HG03066 (cell line): ENCODE measurements around the gene DAW1.

ENCODE experiments used
- ATAC-seq: cut with Tn5 transposase; IDR thresholded peaks from one replicate; pipeline ENCODE4 v1.9.1; 2021; ENCODE audit warnings: low read depth; ENCODE audit not compliant: unreplicated experiment

Gene DAW1

DNA sequence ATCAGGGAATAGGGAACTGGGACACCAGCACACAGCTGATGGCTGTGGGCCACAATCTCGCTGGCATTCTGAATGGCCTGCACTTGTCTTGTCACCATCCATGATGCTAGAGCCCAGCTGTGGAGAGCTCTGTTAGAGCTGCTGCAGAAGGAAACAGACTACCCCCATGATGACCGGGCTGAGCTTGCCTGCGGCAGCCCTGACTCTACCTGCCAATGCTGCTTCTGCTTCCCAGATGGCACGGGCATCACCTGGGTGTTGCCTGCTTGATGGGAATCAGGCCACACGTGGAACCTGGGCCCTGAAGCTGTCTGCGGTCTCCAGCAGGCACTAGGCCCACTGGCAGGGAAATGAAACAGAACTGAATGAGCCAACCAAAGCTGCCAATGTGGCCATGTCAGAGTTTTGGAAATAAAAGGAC, 11.2 kb upstream of the DAW1 start:
- no peak for ATAC-seq

DNA sequence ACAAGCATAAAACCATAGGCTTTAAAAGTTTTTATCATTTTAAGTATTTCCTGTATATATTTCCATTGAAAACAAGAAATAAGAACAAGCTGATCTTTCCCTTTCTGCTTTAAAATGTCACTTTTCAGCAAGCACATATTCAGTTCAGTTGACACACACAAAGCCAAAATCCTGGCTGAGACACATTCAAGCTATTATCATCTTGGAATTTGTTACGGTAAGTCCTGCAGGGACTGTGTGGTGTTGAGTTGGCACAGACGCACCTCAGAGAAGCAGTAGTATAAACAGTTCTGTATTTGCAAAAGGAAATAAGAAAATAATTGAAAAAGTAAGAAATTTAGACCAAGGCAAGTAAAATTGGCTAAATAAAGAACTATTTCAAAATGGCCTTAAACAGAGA, 10.4 kb upstream of the DAW1 start:
- no peak for ATAC-seq

DNA sequence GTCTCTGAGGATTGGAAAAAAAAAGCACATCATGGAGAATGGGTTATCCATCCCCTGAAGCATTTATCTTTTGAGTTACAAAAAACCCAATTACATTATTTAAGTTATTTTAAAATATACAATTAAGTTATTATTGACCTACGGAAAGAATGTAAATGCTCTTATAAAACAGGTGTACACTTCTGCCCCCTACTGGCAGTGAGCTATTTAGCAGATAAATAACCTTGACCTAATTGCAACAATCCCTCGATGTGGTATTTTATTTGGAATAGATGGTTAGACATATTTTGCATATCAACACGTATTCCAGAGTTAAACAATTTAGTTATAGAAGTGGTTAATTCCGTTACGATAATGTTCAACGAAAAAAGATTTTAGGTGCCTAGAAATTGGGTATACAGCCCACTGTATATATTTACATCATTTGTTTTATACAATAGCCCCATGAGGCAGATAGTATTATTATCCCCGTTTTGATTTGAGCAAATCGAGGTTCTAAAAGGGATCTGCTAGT, 9.1 kb upstream of the DAW1 start:
- peak; percentile 48 for ATAC-seq

DNA sequence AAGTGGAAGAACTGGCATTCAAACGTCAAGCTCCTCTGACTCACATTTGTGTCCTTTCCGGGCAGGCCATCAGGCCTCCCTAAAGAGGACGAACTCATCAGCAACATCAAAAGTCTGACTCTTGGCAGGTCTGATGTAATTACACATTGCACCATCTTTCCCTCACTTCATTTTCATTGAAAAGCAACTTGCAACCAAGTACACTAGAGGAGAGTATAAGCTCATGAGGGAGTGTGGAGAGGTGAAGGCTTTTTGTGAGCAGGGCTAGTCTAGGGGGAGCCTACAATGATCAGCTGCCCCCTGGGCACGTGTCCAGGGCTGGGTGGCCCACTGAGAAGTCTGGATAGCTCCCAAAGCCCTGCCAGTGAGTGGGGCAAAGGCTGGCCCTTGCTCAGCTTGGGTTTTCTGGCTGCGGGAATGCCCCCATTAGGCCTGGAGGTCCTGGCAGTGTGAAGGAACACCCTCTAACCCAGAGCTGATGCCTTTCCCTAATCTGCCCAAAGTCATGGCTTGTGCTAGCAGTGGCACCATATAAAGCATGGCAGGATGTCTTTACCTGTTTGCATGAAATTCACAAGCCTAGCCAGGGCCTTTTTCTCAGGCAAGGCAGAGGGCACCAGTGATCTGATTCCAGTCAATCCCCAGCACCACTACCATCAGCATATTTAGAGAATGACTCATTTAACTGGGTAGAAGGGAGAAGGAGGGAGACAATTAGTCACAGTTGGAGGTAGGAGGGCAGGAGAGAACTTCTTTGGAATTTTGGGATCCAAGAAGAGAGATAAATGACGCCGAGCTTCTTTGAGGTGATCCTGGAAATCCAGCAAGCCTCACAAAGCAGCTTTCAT, 8.5 kb upstream of the DAW1 start:
- ATAC-seq, result no peak

DNA sequence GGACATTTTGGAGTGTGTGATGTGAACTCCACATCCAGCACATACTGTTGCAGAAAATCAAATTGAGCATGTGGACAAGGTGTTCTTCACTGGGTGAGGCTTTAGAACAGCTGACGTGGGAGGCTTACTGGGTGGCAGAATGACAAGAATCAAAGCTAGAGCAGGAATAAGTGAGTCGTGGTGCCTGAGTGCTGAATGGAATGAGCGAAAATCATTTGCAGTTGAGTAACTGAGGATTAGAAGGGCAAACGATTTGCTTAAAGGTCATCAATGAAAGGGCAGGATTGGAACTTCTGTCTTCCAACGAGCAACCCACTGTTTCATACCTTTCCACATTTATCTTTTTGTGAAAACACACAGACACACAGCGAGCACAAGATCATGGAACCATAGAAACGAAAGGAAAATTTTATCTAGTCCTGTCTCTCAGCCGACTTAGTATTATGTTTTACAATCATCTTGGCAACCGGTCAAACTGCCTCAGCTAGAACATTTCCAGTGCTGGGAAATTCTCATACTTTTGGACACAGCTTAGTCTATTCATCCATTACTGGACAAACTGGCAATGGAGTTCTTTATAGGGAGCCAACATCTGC, 7.2 kb upstream of the DAW1 start:
- no peak for ATAC-seq

DNA sequence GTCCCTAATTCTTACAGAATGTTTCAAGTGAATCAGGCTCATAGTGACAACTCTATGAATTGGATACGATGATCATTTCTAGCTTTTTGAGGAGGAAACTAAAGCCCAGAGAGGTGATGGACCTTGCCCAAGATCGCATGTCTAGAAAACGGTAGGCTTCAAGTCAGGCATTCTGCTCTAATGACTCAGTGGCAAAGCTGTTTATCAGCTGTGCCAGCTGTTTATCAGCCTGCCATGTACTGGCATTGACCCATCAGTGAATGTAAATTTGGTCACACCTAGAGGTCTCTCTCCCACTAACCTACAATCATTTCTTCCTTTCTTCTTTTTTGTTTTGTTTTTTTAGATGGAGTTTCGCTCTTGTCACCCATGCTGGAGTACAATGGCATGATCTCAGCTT, 6.1 kb upstream of the DAW1 start:
- no peak for ATAC-seq

DNA sequence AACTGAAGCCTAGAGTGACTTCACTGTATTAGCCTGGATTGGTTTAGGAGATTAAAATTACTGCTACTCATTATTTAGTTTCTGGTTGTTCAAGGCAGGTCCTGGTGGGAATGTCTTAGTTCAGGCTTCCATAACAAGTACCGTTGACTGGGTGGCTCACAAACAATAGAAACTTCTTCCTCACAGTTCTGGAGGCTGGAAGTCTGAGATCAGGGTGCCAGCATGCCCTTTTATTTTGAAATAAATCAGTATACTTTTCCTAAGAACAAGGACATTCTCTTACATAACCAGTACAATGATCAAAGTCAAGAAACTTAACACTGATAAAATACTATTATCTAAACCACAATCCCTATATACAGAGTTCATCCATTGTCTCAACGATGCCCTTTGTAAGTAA, 4.0 kb upstream of the DAW1 start:
- ATAC-seq, result no peak

DNA sequence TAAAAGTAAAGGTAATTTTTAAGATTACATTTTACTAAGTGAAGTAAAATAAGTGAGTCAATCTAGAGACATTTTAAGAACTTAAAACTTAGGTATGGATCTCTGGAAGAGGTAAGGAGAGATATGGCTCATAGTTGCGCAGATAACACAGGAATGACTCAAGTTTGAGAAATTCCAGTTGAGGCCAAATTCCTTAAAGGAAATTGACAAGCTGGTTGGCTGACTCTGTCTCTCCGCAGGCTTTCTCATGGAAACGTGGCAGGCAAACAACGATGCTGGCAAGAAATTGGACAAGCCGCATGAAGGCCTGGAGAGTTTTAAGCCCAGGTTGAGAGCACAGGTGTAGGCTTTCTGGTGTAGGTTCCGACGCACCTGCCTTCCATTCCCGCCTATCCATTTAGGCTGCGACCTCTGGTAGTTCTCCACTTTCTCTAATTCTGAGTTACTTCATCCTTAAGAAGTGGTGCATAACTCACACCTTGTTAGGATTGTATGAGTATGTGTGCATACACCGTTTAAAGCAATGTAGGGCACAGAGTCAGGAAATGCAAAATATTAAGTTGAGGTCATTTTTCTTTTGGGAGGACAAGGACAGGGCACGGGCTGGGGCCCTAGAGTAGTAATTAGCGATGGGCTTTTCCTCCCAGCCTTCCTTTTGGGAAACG, 589 bp upstream of the DAW1 start:
- no peak for ATAC-seq

DNA sequence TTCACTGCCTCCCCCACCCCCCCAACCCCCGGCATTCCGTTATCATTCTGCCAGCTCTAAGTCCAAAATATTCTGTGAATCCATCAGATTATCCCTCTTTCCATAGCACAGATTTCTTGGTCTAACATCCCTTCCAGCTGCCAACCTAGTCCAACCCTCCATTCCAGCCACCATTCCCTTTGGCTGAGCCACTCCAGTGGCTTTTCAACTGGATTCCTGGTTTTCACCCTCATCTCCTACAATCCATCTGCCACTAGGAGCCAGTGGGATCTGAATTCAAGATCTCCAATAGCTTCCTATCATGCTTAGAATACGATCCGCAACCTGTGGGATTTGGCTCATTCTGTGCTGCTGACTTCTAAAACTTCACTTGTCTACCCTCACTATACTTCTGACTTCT, 1.2 kb downstream of the DAW1 start:
- no peak for ATAC-seq

DNA sequence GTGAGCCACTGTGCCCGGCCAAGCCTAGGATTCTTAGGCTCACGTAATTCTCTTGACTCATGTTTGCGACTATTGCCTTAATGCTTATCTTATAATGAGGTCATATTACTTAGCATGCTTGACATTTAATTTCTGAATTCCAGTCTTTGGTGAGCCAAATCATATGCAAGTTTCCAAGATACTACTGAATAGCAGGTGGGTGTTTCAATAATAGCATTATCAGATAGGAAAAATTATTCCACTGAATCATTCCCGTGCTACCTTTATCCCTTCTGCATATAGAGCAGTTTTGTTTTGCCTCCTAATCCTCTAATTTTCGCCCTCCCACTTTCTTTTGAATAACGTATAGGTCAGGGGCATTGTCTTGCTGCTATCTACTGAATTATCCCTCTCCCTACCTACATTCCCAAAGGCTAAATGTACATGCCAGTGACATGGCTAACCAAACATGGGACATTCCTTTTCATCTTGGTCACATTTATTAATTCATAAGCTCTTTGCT, 4.9 kb downstream of the DAW1 start:
- no peak for ATAC-seq

DNA sequence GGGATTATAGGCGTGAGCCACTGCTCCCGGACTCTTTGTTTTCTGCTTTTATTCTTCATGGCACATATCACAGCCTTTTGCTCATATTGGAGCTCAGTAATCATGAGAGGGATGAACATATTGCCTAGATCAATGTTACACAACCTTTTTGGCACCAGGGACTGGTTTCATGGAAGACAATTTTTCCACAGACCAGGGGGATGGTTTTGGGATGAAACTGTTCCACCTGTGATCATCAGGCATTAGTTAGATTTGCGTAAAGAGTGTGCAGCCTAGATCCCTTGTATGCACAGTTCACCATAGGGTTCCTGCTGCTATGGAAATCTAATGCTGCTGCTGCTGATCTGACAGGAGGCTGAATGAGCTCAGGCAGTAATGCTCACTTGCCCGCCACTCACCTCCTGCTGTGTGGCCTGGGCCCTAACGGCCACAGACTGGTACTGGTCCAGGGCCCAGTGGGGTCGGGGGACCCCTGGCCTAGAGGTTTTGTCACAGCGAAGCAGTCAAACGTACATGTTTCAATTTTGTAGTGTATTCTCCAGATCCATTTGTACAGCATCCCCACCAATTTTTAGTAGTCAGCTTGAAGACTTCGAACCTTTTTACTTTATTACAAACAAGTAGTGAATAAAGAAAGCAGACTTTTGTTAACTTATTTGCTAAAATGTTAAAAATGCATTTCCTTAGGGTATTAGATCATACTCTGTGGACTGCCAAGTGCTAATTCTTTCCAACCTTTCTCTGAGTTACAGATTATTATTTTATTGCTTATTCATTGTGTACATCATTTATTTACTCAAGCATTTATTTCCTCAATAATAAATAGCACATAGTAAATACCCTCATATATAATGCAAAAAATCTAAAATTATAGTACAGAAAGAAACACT, 6.2 kb downstream of the DAW1 start:
- no peak for ATAC-seq

DNA sequence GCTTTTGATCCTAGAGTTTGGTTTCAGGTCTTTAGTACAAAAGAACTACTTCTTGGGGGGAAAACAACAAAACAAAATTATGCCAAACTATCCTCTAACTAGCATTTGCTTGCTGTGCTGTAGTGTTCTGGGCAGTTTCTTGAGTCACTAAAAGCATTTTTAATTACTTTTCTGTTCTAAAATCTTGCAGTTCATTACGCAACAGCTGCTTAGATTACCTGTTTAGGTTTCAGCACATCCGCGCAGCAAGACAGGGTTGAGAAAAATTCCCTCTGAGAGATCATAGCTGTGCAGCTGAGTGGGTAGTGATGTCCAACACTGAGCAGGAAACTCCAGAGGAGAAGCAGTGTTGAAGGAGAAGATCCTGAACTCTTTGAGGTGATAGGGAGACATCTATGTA, 9.0 kb downstream of the DAW1 start:
- no peak for ATAC-seq

DNA sequence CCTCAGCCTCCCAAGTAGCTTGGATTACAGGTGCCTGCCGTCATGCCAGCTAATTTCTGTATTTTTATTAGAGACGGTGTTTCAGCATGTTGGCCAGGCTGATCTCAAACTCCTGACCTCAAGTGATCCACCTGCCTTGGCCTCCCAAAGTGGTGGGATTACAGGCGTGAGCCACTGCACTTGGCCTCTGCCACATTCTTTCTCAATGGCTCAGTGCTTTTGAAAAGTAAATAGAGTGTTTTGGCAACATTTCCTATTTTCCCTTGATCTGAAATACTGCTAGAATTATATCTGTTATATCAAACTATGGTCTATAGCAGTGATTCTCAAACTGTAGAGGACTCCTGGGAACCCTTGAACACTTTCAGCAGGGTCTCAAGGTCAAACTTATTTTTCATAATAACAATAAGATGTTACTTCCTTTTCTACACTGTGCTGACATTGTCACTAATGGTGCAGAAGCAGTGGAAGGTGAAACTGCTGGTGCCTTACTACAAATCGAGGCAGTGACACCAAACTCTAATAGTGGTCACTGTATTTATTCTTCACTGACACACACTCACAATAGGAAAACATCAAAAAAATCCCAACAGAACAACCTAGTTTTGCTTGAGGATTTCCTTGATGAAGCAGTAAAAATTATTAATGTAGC, 10.6 kb downstream of the DAW1 start:
- peak; percentile 75 for ATAC-seq

DNA sequence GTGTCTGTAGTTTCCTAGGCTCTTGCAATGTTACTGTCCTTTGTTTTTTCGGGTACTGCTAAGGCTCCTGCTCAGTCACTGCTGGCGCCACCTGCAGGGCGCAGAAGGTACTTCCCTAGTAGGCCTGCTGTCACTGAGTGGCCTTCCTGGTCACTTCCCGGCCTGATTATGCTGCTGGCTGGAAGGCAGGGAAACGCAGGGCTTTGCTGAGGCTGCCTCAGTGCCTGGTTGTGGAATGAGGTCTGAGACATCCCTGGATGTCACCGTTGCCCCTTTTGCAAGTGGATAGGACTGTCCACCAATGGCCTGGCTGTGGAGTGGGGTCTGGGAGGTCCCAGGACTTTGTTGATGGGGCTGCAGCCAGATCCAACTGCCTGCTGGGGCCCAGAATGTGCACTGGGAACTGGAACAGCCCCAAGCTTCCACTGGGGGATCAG, 13.1 kb downstream of the DAW1 start:
- ATAC-seq, result peak; percentile 81

DNA sequence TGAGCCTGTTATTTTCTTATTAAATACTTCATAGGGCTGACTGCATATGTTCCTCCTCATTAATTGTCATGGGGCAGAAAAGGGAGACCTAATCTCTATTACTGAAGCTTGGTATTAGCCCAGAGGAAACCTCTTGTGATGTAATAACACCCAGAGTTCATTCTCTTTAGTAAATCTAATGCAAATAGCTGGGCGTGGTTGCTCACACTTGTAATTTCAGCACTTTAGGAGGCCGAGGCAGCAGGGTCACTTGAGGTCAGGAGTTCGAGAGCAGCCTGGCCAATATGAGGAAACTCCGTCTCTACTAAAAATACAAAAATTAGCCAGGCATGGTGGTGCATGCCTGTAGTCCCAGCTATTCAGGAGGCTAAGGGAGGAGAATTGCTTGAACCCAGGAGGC, 14.7 kb downstream of the DAW1 start:
- ATAC-seq, result no peak

DNA sequence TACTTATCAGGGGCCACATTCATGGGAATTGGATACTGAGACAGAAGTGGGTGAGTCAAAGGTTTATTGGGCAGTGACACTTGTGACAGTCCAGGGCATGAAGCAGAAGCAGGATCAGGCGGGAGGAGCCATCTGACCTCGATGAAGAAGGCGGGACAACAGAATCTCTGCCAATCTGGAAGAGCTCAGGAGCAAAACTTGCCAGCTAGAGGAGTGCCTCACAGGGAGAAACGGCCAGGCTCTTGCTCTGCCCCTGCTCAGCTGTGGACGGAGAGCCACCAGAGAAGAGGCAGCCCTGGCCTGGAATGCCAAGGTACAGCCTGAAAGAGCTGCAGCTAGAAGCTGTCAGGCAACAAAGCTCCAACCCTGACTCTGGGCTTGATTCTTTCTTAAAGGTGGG, 16.9 kb downstream of the DAW1 start:
- ATAC-seq, result no peak

DNA sequence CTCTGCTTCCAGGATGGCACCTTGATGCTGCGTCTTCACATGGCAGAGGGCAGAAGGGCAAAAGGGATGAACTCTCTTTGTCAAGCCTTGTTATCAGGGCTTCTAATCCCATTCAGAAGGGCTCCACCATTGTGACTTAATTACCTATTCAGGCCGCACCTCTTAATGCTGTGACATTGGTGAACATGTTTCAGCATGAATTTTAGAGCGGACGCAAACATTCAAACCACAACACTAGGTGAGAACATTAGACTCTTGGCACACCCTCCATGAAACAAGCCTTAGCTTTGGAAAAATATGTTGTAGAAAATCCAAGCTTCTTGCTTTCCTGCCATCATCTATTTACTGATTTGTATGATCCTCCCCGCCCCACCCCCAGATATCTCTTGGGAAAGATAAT, 17.9 kb downstream of the DAW1 start:
- no peak for ATAC-seq

DNA sequence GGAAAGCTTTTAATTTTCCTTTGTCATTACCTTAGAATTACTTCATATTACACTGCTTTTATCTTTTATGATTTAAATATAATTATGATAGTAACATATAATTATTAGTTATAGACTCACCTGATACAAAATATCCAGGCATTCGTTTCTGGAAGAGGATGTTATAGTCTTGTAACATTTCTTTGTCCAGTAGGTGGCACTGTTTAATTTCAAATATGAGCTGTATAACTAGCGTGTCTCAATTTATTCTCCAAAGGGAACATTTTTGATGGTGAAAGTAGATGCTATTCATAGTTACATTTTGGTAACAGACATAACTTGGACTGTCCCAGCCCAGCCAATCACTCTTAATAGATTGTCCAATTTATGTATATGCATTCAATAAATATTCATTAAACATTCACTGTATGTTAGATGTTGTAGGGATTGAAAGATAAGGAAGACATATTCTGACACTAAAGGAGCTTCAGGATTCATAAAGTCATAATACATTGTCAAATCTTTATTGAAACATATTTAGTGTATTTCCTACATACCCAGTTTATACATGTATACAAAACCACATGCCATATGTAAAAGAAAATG, 19.2 kb downstream of the DAW1 start:
- peak; percentile 82 for ATAC-seq

DNA sequence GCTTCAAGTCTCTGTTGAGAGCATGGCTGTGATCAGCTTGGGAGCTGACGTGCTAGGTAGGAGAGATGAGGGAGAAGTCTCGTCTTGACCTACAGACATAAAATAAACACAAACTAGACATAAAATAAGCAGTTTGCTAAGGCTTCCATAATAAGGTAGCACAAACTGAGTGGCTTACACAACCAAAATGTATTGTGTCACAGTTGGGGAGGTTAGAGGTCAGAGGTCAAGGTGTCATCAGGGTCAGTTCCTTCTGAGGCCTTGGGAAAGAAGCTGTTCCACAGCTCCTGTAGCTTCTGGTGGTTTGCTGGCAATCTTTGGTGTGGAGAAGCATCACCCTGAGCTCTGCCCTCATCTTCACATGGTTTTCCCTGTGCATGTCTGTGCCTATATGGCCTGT, 20.2 kb downstream of the DAW1 start:
- ATAC-seq, result no peak

DNA sequence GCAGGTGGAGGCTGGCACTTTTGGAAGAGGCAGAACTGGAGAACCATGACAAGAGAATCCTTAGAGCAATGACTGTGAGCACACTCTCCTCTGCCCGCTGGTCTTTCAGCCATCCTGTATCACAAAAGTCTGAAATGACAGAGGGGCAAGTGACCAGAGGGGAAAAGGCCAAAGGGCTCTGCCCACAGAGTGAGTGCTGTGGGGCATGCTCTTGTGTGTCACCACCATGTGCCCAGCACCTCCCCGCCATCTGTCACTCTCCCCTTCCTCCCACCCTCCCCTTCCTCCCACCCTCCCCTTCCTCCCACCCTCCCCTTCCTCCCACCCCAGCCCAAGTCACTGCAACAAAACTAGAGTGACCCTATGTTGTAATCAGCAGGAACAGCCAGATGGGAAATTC, 31.9 kb downstream of the DAW1 start:
- ATAC-seq, result no peak
